ENCODE data around the gene USP2.

- no peak for TF ChIP-seq CTCF (IDR thresholded peaks at IDR 0.05; ENCODE audit: low read length)
- no peak for TF ChIP-seq EZH2 (optimal IDR thresholded peaks at IDR 0.05; ENCODE audit: low read depth, low read length)
Measured at GRCh38 chr11:119380160-119380826, 1.2 kb downstream of the USP2 start.
